ENCODE results near the gene PRR9.

- TF ChIP-seq EZH2 (IDR thresholded peaks at IDR 0.05; ENCODE audit: low read depth): no peak
- TF ChIP-seq CTCF (conservative IDR thresholded peaks at IDR 0.05): peak; percentile 31; the same call in 1 of the 2 replicates
Observed at GRCh38 chr1:153238527-153238926, 21.1 kb downstream of the PRR9 start.

Data from PC-9 (cell line).